Endothelial cell of umbilical vein (primary cell): Measurements from ENCODE around the gene KRABD2.

Source experiments
- CTCF ChIP-seq, 2 donors: IDR thresholded peaks; 1 replicate in 1 of 2; 2 replicates in 1 of 2; pipeline ENCODE4 v1.5.1; 2011; ENCODE audit warnings: low read length in 2 of 2, mild to moderate bottlenecking in 2 of 2, moderate library complexity in 2 of 2, control low read depth in 1 of 2, inconsistent platforms in 1 of 2, low read depth in 1 of 2; ENCODE audit not compliant: insufficient read depth in 1 of 2; ENCODE audit errors: extremely low read depth in 1 of 2
- EZH2 ChIP-seq: IDR thresholded peaks from 2 replicates; pipeline ENCODE4 v1.6.1; 2012; ENCODE audit warnings: borderline replicate concordance, low read depth, mild to moderate bottlenecking, moderate library complexity, low read length, inconsistent platforms; ENCODE audit not compliant: severe bottlenecking
- FOS ChIP-seq: IDR thresholded peaks from 2 replicates; pipeline ENCODE4 v1.6.1; 2011; ENCODE audit warnings: mild to moderate bottlenecking, low read length, moderate library complexity, borderline replicate concordance; ENCODE audit not compliant: insufficient read depth
- GATA2 ChIP-seq: IDR thresholded peaks from 2 replicates; pipeline ENCODE4 v1.7.0; 2011; ENCODE audit warnings: low read depth, mild to moderate bottlenecking, moderate library complexity, mixed read lengths, low read length; ENCODE audit not compliant: insufficient read length, insufficient read depth
- MAX ChIP-seq: IDR thresholded peaks from 2 replicates; pipeline ENCODE4 v1.6.1; 2011; ENCODE audit not compliant: insufficient read depth, insufficient read length
- MYC ChIP-seq: IDR thresholded peaks from one replicate; pipeline ENCODE4 v1.6.1; 2011; ENCODE audit warnings: mild to moderate bottlenecking, low read depth, low read length
- POLR2A ChIP-seq: IDR thresholded peaks from 2 replicates; pipeline ENCODE4 v1.6.1; 2012; ENCODE audit warnings: low read depth, mild to moderate bottlenecking, control low read depth, low read length
- POLR2AphosphoS5 ChIP-seq: IDR thresholded peaks from 2 replicates; pipeline ENCODE4 v1.6.1; 2012; ENCODE audit warnings: low read depth, mild to moderate bottlenecking, control low read depth, low read length, moderate library complexity; ENCODE audit not compliant: insufficient read depth

- TF ChIP-seq POLR2A (no peak), CTCF (IDR thresholded peaks at IDR 0.05; ENCODE audit: extremely low read depth in 1 of 2, insufficient read depth in 1 of 2, low read depth in 1 of 2, low read length in 2 of 2) (no peak), EZH2 (no peak), MYC (no peak), MAX (no peak), POLR2AphosphoS5 (no peak), GATA2 (no peak), FOS (no peak)
Observed at GRCh38 chr17:8375738-8376259, 705 bp downstream of the KRABD2 start.
